ENCODE results near the gene FRZB. TPM values are rescaled to one million over a fixed set of nuclear protein-coding genes. Genes with fewer than 3 reads are reported as not detected.

FRZB gene
- total and polyA plus RNA-seq, 9 of the 15 experiments (the other 6 are each of a cell fraction or from before 2014, with no cell fraction given), result 0.01 to 0.05 (median 0.03) TPM; not detected in 6

GRCh38 chr2:182904844-182905243 is 38.4 kb upstream of the FRZB start:
- ATAC-seq, result no peak
- Histone ChIP-seq H2AFZ (ENCODE audit: low read depth, low read length) (no peak overlapping the region), H3K9me1 (ENCODE audit: control insufficient read depth, insufficient read depth, low read length) (no peaks in the 10 kb centered on the region), H3K9ac (ENCODE audit: insufficient read depth in 1 of 2, low read depth in 2 of 2, low read length in 2 of 2) (no peak overlapping the region), H3K9me3 (replicated peaks; ENCODE audit: control insufficient read depth, insufficient read depth, low read depth, low read length) (no peaks in the 10 kb centered on the region), H3K4me3 (no peak overlapping the region), H3K27me3 (ENCODE audit: control insufficient read depth in 2 of 2, insufficient read depth in 2 of 2, low read length in 2 of 2) (no peaks in the 10 kb centered on the region), H3K4me1 (replicated peaks in 1 of 2; ENCODE audit: control insufficient read depth in 2 of 2, insufficient read depth in 2 of 2, low read length in 2 of 2) (no peaks in the 10 kb centered on the region; a peak in 2 of 5 replicates), H3K79me2 (ENCODE audit: control insufficient read depth, insufficient read depth, low read length) (no peaks in the 10 kb centered on the region), H3K27ac (ENCODE audit: extremely low read depth, low read depth, low read length) (no peak overlapping the region), H3K36me3 (ENCODE audit: control insufficient read depth, insufficient read depth, low read length) (peaks cover 5% of the 10 kb centered on the region; the same call in 2 of the 3 replicates), H4K20me1 (replicated peaks; ENCODE audit: control insufficient read depth, insufficient read depth, low read length) (no peaks in the 10 kb centered on the region), H3K4me2 (ENCODE audit: insufficient read depth, low read length) (no peak overlapping the region)
- no TSS peak for BruUV-seq (replicated peaks)
- FAIRE-seq, result no peak
- in situ Hi-C loops (cut with MboI), result no loop called here
- TF ChIP-seq TRIM28 (IDR thresholded peaks at IDR 0.05) (no peak), TEAD1 (CRISPR knock-in tag; IDR thresholded peaks at IDR 0.05) (no peak), ZNF75A (CRISPR knock-in tag; IDR thresholded peaks at IDR 0.05) (no peak), ZBED1 (IDR thresholded peaks at IDR 0.05) (no peak), NEUROD1 (IDR thresholded peaks at IDR 0.05; ENCODE audit: borderline replicate concordance, low read depth, low read length, partially characterized antibody) (no peak), HEY1 (CRISPR knock-in tag; IDR thresholded peaks at IDR 0.05; ENCODE audit: borderline replicate concordance) (no peak), RBM17 (IDR thresholded peaks at IDR 0.05; ENCODE audit: borderline replicate concordance, low read depth, low read length) (no peak), MECOM (CRISPR knock-in tag; IDR thresholded peaks at IDR 0.05) (no peak), ZNF444 (CRISPR knock-in tag; IDR thresholded peaks at IDR 0.05) (no peak), TEAD4 (IDR thresholded peaks at IDR 0.05; ENCODE audit: low read length) (no peak), TEAD4 (CRISPR knock-in tag; IDR thresholded peaks at IDR 0.05; ENCODE audit: borderline replicate concordance) (no peak), PHB2 (IDR thresholded peaks at IDR 0.05; ENCODE audit: low read depth) (no peak), CEBPG (CRISPR knock-in tag; IDR thresholded peaks at IDR 0.05) (no peak), CEBPG (tag; conservative IDR thresholded peaks at IDR 0.05 in 1 of 2, IDR thresholded peaks at IDR 0.05 in 1 of 2) (no peak), ZNF24 (IDR thresholded peaks at IDR 0.05) (no peak), CBX5 (IDR thresholded peaks at IDR 0.05; ENCODE audit: borderline replicate concordance, low read depth) (no peak), NELFE (IDR thresholded peaks at IDR 0.05; ENCODE audit: insufficient read depth, insufficient read length) (no peak), HMBOX1 (IDR thresholded peaks at IDR 0.05) (no peak)
- ChIA-PET POLR2A (interaction anchor here (0.6 to 1.9 kb wide), 2 partner anchors 13 to 323 kb away, joined by 3 to 5 read pairs; no protein-coding TSS in a partner anchor), CTCF (ENCODE audit: low intra/inter-chr PET ratio) (no interaction called here)
- intact Hi-C loops (cut with micrococcal nuclease), result no loop called here
- 92% methylated on average over 1 of the region's 1 CpG for WGBS (ENCODE audit: insufficient coverage, low coverage, missing lambda C conversion rate)
- no peak for DNase-seq (ENCODE audit: extremely low read depth in 1 of 4, low spot score in 3 of 4)

Data from K562 (cell line).